Tibial artery (tissue), 4 donors: Measurements from ENCODE around the gene IGDCC3.

ENCODE experiments used
- DNase-seq, 2 donors: peaks; one replicate each; pipeline ENCODE4 v3.0.0-alpha.2; 2019
- H3K27ac ChIP-seq, 2 donors: fragments of 200-600 bp; sonication (generic) in 1 of 2; 1 replicate in 1 of 2; 2 replicates in 1 of 2; pipeline ENCODE4 v1.5.1; 2018 to 2019; ENCODE audit warnings: mild to moderate bottlenecking in 1 of 2
- H3K27me3 ChIP-seq, 2 donors: fragments of 200-600 bp; sonication (generic) in 1 of 2; one replicate each; pipeline versions ENCODE4 v1.5.1 to v1.6.0; 2016 to 2019
- H3K36me3 ChIP-seq, 3 donors: fragments of 200-600 bp; sonication (generic) in 2 of 3; one replicate each; pipeline ENCODE4 v1.5.1; 2016 to 2019; ENCODE audit warnings: mild to moderate bottlenecking in 2 of 3
- H3K4me1 ChIP-seq, 4 donors: fragments of 200-600 bp; sonication (generic) in 2 of 4; 1 replicate in 3 of 4; 2 replicates in 1 of 4; pipeline ENCODE4 v1.5.1; 2016 to 2019
- H3K4me3 ChIP-seq, 2 donors: fragments of 200-600 bp; sonication (generic) in 1 of 2; 1 replicate in 1 of 2; 2 replicates in 1 of 2; pipeline ENCODE4 v1.5.1; 2018 to 2019; ENCODE audit warnings: mild to moderate bottlenecking in 2 of 2
- H3K9me3 ChIP-seq, 3 donors: fragments of 200-600 bp; sonication (generic) in 1 of 3; one replicate each; pipeline ENCODE4 v1.5.1; 2016 to 2019
- intact Hi-C: fragments of 100-400 bp; cut with DNase I; formaldehyde crosslinking; loops from one replicate; pipeline ENCODE4 v1.15.0; 2023; ENCODE audit warnings: low total_unique reads
- TF ChIP-seq, protein P1 (sequence below), 2 experiments: fragments of 200-600 bp in 1 of 2; fragments of 450-650 bp in 1 of 2; IDR thresholded peaks; one replicate each; pipeline ENCODE4 v1.5.1; 2017 to 2019; ENCODE audit warnings: antibody characterized with exemption in 2 of 2, mild to moderate bottlenecking in 1 of 2, moderate library complexity in 1 of 2

IGDCC3 gene

DNA sequence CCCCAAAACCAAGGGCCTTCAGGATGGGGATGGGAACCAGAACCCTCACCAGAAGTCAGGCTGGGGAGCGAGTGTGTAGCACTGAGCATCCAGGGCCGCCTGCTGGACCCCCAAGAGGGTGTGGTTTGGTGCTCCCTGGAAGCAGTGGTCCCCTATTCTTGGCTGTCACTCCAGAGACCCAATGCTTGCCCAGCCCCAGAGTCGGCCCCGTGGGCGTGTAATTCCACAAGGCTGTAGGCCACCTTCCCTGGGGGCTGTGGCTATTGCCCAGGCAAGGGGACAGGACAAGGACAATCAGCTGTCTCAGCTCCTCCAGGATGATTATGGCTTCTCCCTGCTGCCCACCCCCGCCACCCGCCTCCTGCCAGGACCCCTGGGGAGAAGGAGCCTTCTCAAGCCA, 14.5 kb downstream of the IGDCC3 start:
- no peaks in the 10 kb centered on the region for H3K4me1 ChIP-seq
- H3K27ac ChIP-seq = no peak overlapping the region
- no peaks in the 10 kb centered on the region for H3K9me3 ChIP-seq
- intact Hi-C loops = no loop called here
- TF ChIP-seq, protein P1, sequence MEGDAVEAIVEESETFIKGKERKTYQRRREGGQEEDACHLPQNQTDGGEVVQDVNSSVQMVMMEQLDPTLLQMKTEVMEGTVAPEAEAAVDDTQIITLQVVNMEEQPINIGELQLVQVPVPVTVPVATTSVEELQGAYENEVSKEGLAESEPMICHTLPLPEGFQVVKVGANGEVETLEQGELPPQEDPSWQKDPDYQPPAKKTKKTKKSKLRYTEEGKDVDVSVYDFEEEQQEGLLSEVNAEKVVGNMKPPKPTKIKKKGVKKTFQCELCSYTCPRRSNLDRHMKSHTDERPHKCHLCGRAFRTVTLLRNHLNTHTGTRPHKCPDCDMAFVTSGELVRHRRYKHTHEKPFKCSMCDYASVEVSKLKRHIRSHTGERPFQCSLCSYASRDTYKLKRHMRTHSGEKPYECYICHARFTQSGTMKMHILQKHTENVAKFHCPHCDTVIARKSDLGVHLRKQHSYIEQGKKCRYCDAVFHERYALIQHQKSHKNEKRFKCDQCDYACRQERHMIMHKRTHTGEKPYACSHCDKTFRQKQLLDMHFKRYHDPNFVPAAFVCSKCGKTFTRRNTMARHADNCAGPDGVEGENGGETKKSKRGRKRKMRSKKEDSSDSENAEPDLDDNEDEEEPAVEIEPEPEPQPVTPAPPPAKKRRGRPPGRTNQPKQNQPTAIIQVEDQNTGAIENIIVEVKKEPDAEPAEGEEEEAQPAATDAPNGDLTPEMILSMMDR (IDR thresholded peaks at IDR 0.05) = no peak
- no peak overlapping the region for H3K4me3 ChIP-seq
- H3K36me3 ChIP-seq = no peaks in the 10 kb centered on the region
- peaks cover 0 to 24% of the 10 kb centered on the region in 2 donors for H3K27me3 ChIP-seq
- DNase-seq = no peak

DNA sequence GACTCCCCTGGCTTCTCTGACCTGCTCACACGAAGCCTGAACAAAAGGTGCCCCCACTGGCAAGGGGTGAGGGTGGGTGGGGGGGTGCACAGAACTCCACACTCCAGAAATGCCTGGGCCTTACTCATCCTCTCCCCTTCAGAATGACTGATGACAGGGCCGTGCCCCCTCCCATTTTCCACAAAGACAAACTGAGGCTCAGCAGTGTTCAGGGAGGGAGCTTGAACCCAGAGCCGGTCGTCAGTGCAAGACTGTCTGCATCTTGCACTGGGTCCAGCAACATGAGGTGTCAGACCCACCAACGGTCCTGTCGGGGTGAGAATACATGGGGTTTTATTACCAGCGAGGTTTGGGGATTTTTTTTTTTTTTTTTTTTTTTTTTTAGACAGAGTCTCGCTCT, 15.3 kb downstream of the IGDCC3 start:
- DNase-seq = no peak
- Histone ChIP-seq H3K27me3 (peaks cover 0 to 30% of the 10 kb centered on the region in 2 donors), H3K4me1 (no peaks in the 10 kb centered on the region), H3K36me3 (no peaks in the 10 kb centered on the region), H3K9me3 (no peaks in the 10 kb centered on the region), H3K27ac (no peak overlapping the region), H3K4me3 (no peak overlapping the region)
- intact Hi-C loops = no loop called here
- TF ChIP-seq, protein P1 (IDR thresholded peaks at IDR 0.05) = no peak

DNA sequence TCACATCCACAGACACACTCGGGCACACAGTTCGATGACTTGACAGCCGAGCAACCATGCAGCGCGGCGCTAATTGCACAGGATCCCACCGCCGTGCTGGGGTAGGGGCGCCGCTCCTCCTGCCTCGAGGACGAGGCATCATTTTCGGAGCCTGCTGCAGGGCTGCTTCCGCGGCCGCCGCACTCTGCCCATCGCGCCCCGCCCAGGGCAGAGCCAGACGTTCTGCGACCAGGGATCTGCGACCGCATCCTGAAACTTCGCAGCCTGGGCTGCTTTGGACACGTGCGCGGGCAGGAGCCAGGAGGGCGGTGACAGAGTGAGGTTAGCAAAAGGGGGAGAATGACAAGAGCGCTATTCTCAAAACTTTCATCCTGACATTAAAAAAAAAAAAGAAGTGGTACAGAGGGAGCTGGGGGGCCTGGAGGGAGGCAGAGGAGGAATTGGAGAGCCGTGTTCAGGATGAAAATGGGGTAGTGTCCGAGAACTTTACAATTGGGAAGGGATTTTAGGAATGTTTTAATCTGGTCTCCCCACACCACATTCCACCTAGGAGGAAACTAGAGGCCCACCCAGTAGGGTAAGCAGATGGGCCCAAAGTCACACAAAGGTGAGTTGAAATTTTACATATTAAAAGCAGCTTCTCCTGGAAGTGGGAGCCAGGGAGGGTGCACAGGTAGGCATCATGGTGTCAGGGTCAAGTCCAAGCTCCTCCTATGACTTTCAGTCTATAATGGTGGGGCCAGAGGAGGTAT, 15.9 kb downstream of the IGDCC3 start:
- intact Hi-C loops = no loop called here
- no peaks in the 10 kb centered on the region for H3K4me1 ChIP-seq
- TF ChIP-seq, protein P1 (IDR thresholded peaks at IDR 0.05) = no peak
- H3K27me3 ChIP-seq = peaks cover 0 to 34% of the 10 kb centered on the region in 2 donors
- DNase-seq = no peak
- no peak overlapping the region for H3K4me3 ChIP-seq
- H3K36me3 ChIP-seq = no peaks in the 10 kb centered on the region
- H3K27ac ChIP-seq = no peak overlapping the region
- no peaks in the 10 kb centered on the region for H3K9me3 ChIP-seq

DNA sequence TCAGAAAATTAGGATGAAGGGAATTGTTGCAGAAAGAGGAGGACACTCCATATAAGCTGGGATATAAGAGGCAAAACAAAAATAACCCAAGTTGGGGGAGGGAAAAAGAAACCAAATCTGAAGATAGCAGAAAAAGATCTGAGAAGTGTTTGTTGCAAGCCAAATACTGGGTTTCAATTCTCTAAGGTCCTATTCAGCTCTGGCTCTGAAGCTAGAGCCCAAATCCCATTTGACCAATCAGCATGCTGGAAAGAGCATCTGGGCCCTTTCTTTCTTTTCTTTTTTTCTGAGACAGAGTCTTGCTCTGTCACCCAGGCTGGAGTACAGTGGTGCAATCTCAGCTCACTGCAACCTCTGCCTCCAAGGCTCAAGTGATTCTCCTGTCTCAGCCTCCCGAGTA, 17.3 kb downstream of the IGDCC3 start:
- DNase-seq = no peak
- peaks cover 0 to 6% (median 6%) of the 10 kb centered on the region in 4 donors for H3K4me1 ChIP-seq
- no peaks in the 10 kb centered on the region for H3K36me3 ChIP-seq
- TF ChIP-seq, protein P1 (IDR thresholded peaks at IDR 0.05) = no peak
- intact Hi-C loops = no loop called here
- peaks cover 0 to 46% of the 10 kb centered on the region in 2 donors for H3K27me3 ChIP-seq
- no peak overlapping the region for H3K4me3 ChIP-seq
- no peaks in the 10 kb centered on the region for H3K9me3 ChIP-seq
- no peak overlapping the region for H3K27ac ChIP-seq

DNA sequence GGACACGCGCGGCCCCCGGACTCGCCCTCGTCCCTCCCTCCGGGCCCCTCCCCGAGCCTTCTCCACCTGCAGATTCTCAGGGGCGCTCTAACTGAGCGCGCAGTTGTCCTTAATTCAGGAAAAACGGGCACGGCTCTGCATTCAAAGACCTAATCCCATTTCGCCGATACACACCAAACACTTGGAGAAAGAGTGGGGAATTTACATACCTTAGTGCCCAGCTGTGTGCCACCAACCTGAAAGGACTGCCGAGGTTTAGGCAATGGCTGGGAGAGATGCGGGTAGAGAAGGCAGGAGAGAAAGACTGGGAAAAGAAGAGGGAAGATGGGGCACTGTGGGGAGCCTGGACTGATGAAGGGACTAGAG, 21.8 kb downstream of the IGDCC3 start:
- Histone ChIP-seq H3K27ac (no peak overlapping the region), H3K36me3 (no peaks in the 10 kb centered on the region), H3K4me3 (peak overlapping the region; percentile 33 to 48), H3K4me1 (peaks cover 0 to 12% (median 9%) of the 10 kb centered on the region in 4 donors), H3K9me3 (no peaks in the 10 kb centered on the region), H3K27me3 (peaks cover 0 to 49% of the 10 kb centered on the region in 2 donors)
- DNase-seq = no peak
- TF ChIP-seq, protein P1 (IDR thresholded peaks at IDR 0.05) = no peak
- intact Hi-C loops = no loop called here
